ENCODE data around the gene TBC1D1.
A peak's percentile ranks its signal among the peaks of the same experiment; 100 is the strongest.

The TBC1D1 gene

DNA sequence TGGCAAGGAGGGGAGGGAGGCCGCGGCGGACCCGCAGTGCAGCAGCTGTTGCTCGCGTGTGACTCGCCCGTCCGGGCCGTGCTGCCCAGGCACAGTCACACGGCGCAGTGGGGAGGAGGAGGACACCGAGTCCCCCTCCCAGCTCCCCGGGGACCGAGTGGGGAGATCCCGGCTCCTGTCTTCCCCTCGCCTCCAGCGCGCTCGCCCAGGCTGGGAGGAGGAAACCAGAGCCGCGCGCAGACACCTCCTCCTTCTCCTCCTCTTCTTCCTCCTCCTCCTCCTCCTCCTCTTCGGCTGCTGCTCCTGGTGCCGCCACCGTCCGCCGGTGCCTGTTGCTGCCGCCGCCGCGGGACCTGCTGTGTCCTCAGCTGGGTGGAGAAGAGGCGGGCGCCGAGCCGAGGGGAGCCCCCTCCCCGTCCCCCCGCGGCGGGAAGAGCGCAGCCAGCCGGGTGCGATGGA, at the start of gene TBC1D1:
TSS of gene TBC1D1 (plus strand) at position 284 of the 459 bp plus-strand sequence. CDS start 11,012 bp downstream, outside the sequence.
- no peak for DNase-seq (ENCODE audit: low read depth)

- DNase-seq (ENCODE audit: low read depth), result no peak
Measured at GRCh38 chr4:37844204-37844603, 46.7 kb upstream of the TBC1D1 start.

- DNase-seq (ENCODE audit: low read depth), result no peak
Measured at GRCh38 chr4:37845201-37845600, 45.7 kb upstream of the TBC1D1 start.

- DNase-seq (ENCODE audit: low read depth), result no peak
Measured at GRCh38 chr4:37847311-37847884, 43.5 kb upstream of the TBC1D1 start.

DNA sequence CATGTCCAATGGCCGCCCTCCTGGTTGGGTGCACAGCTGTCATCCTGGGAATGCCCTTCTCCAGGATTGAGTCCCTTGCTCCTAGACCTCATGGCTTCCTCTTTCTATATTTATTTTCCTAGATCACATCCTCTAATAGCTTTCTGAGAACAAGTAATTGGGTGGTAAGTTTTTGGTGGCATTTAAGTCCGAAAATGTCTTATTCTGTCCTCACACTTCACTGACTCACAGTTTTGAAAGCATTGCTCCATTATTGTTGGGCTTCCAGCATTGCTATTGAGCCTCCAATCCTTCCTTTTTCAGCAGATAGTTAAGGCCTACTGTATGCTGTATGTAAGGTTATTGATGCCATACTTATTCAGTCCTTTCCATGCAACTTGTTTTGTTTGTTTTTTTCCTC, 38.5 kb upstream of the TBC1D1 start:
- DNase-seq (ENCODE audit: low read depth), result no peak

GRCh38 chr4:37858112-37858511, 32.8 kb upstream of the TBC1D1 start:
- no peak for DNase-seq (ENCODE audit: low read depth)

DNA sequence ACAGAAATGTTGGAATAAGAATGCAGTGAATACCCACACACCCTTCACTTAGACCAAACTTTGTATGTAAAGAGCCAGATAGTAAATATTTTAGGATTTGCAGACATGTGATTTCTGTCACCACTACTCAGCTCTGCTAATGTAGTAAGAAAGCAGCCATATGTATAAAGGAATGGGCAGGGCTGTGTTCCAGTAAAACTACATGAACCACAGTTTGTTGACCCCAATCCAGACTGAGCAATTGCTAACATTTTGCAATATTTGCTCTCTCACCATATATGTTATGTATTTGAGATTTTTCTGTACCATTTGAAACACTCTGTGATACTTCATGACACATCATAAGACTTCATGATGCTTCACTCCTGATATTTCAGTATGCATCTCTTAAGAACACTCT, 32.0 kb upstream of the TBC1D1 start:
- DNase-seq (ENCODE audit: low read depth), result no peak

GRCh38 chr4:37860266-37860665, 30.6 kb upstream of the TBC1D1 start:
- no peak for DNase-seq (ENCODE audit: low read depth)

DNA sequence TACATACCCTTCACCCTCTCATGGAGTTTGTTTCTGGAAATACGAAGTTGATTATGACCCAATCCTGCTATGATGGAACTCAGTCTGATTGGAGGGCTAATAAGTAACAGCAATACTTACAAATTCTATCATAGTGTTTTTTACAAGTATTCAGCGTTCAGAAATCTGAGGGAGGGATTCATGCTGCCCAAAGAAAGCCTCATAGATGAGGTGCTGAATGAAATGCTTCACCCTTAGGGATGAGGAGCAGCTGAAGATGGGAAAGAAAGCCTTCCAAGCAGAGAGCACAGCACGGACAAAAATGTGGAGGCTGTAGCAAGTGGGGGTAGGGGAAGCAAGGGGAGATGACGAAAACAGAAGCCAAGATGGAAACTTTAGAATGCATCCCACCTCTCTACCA, 27.9 kb upstream of the TBC1D1 start:
- DNase-seq (ENCODE audit: low read depth), result no peak

GRCh38 chr4:37864786-37865185, 26.1 kb upstream of the TBC1D1 start:
- no peak for DNase-seq (ENCODE audit: low read depth)

DNA sequence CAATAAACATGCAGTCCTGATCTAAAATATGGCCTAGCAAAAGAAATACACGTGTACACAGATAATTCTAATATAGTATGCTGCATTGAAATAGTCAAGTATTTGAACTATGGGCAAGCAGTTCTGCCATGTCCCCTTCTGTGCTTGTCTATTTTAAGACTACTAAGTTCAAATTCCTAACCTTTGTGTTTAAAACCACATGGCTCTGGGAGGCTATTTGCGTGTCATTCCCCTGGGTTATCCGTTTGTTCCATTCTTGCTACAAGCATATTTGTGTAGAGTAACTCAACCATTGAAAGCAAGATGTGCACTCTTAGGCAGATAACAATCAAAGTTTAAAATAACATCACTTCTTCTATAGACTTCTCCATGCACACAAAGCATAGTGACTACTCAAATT, 25.4 kb upstream of the TBC1D1 start:
- no peak for DNase-seq (ENCODE audit: low read depth)

GRCh38 chr4:37867102-37867501, 23.8 kb upstream of the TBC1D1 start:
- DNase-seq (ENCODE audit: low read depth), result no peak

GRCh38 chr4:37868238-37868637, 22.6 kb upstream of the TBC1D1 start:
- DNase-seq (ENCODE audit: low read depth), result no peak

GRCh38 chr4:37872310-37872988, 18.4 kb upstream of the TBC1D1 start:
- no peak for DNase-seq (ENCODE audit: low read depth)

DNA sequence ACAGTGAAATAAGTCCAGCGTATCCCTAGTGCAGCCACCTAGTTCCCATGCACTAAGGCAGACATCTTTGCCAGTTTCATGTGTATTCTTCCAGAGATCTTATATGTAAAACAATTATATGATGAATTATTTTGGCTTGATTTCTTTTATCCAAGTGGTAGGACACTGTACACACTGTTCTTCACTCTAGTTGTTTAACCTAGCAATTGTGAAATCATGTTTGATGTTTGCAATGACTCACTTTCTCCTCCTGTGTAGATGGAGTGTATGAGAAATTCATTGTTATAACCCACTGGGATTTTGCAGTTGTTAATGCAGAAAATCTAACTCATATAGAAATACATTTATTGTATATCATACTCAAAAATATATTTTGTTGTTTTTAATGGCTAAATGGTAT, 17.5 kb upstream of the TBC1D1 start:
- DNase-seq (ENCODE audit: low read depth), result peak; percentile 16

- DNase-seq (ENCODE audit: low read depth), result no peak
Measured at GRCh38 chr4:37876156-37876555, 14.7 kb upstream of the TBC1D1 start.

DNA sequence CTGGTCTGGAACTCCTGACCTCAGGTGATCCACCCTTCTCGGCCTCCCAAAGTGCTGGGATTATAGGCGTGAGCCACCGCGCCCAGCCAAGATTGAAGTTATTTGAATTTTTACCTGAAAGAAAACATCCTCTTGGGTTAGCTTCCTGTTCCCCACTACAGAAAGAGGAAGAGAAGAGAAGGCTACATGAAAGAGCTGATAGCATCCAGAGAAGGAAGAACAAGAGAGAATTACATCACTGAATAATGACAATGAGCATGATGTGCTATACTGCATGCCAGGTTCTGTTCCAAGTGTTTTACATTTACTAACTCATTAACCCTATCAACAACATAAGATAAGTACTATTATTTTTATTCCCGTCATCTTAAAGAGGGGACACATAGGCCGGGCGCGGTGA, 11.5 kb upstream of the TBC1D1 start:
- no peak for DNase-seq (ENCODE audit: low read depth)

GRCh38 chr4:37881811-37882210, 9.1 kb upstream of the TBC1D1 start:
- DNase-seq (ENCODE audit: low read depth), result no peak

DNA sequence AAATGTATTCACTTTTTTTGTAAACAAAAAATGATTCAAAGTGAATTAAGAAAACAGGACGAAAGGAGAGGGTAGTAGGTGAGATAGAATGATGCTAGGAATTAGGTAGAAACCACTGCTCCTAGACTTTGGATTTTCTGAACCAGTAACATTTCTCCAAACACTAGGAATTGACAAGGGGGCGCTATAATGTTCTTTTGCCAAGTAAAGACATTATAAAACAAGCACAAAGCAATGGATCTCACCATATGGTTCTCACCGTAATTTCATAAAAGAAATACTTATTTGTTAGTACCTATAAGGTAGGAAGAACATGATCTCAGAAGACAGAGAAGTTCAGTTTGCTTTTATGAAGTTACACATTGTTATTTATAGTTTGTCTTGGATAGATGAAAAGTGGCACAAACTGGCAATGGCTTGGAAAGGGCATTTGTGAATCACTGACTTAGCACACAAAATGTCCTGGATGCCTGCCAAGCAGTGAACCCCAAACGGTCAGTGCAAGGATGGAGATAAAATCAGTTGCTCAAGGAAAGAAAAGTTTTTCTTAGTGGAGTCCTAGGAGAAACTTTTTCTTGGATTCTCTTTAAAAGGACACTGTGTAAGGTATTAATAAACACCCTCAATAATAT, 8.1 kb upstream of the TBC1D1 start:
- no peak for DNase-seq (ENCODE audit: low read depth)

GRCh38 chr4:37884855-37885487, 5.9 kb upstream of the TBC1D1 start:
- DNase-seq (ENCODE audit: low read depth), result no peak

DNA sequence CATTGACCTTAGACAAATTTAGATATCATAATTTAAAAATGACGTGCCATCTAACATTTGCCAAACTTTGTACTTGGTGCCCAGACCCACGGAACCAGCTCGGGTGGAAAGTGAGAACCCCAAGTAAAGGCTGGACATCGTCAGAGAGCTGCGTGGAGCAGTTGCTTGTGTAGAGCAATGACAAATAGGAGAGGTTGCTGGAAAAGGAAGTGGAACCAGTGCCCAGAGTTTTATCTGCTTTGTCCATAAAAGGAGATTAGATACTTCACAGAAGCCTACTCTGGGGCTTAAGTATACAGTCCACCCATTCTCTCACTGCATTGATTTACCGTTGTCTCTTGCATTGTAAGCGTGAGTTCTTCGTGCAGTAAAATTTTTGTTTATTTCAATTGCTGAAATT, 5.4 kb upstream of the TBC1D1 start:
- no peak for DNase-seq (ENCODE audit: low read depth)

GRCh38 chr4:37889849-37890800, 759 bp upstream of the TBC1D1 start:
- no peak for DNase-seq (ENCODE audit: low read depth)
